HepG2 (cell line): ENCODE data around the gene TLE2. TPM values are rescaled to one million over a fixed set of nuclear protein-coding genes. Genes with fewer than 3 reads are reported as not detected.
A peak's percentile ranks its signal among the peaks of the same experiment; 100 is the strongest.

Source experiments
- ATAC-seq: fragments of 200-7000 bp; cut with Tn5 transposase; 3 replicates; pipeline ENCODE4 v1.9.1; 2020; ENCODE audit warnings: mild to moderate bottlenecking, moderate library complexity
- BruUV-seq: library from RNA; stranded (reverse); fragments of 400-500 nt; replicated peaks from 2 replicates; lab custom pipeline; 2021; lab: Mats Ljungman, UMichigan
- CTCF ChIA-PET: fragments of 300-600 bp; formaldehyde crosslinking; extraction: SDS; loops from one replicate; lab custom pipeline; 2021; ENCODE audit warnings: low total read pairs, inconsistent platforms, low intra/inter-chr PET ratio; lab: Yijun Ruan, JAX
- POLR2A ChIA-PET: fragments of 350-600 bp; sonication (Branson Sonifier 250); formaldehyde crosslinking; loops from one replicate; lab custom pipeline; 2020; ENCODE audit warnings: antibody characterized with exemption, inconsistent platforms; lab: Yijun Ruan, JAX
- DNase-seq: peaks from one replicate; pipeline ENCODE4 v3.0.0-alpha.2; 2015; ENCODE audit warnings: low spot score
- FAIRE-seq: peaks from 3 replicates; lab custom pipeline; 2011; peaks lifted over from hg19 to GRCh38; lab: Jason Lieb, UNC
- H2AFZ ChIP-seq: one replicate; pipeline ENCODE4 v1.6.1; 2011; ENCODE audit warnings: low read length, inconsistent platforms
- H3K27ac ChIP-seq: fragments of 300-600 bp; 3 replicates; pipeline ENCODE4 v1.8.0; 2011; ENCODE audit warnings: mixed run types, mild to moderate bottlenecking, mixed read lengths, low read length, inconsistent platforms; ENCODE audit not compliant: insufficient read depth; ENCODE audit errors: extremely low read length
- H3K27me3 ChIP-seq, 2 experiments: fragments of 200-600 bp in 1 of 2; 2 replicates in 1 of 2; 3 replicates in 1 of 2; pipeline versions ENCODE4 v1.6.0 to v1.8.0; 2011; ENCODE audit warnings: low read length in 2 of 2, mild to moderate bottlenecking in 2 of 2, moderate library complexity in 2 of 2, inconsistent platforms in 1 of 2; ENCODE audit not compliant: insufficient read depth in 2 of 2, control insufficient read depth in 1 of 2
- H3K36me3 ChIP-seq, 2 experiments: fragments of 200-600 bp in 1 of 2; replicated peaks in 1 of 2; 2 replicates in 1 of 2; 3 replicates in 1 of 2; pipeline versions ENCODE4 v1.5.1 to v1.8.0; 2011; ENCODE audit warnings: low read length in 2 of 2, inconsistent platforms in 1 of 2; ENCODE audit not compliant: insufficient read depth in 2 of 2, control insufficient read depth in 1 of 2
- H3K4me1 ChIP-seq: 2 replicates; pipeline ENCODE4 v1.5.1; 2012; ENCODE audit warnings: low read length, inconsistent platforms; ENCODE audit not compliant: insufficient read depth
- H3K4me2 ChIP-seq: 2 replicates; pipeline ENCODE4 v1.6.0; 2011; ENCODE audit warnings: low read depth, low read length, inconsistent platforms
- H3K4me3 ChIP-seq, 3 experiments: fragments of 200-600 bp in 1 of 3; sonication (generic), shearing (Covaris generic) in 1 of 3; replicated peaks in 1 of 3; 2 replicates each; pipeline ENCODE4 v1.5.1; 2011 to 2016; ENCODE audit warnings: low read length in 3 of 3, inconsistent platforms in 2 of 3, low read depth in 2 of 3, mild to moderate bottlenecking in 2 of 3, control low read depth in 1 of 3, mixed read lengths in 1 of 3; ENCODE audit not compliant: insufficient read depth in 1 of 3
- H3K79me2 ChIP-seq: one replicate; pipeline ENCODE4 v1.6.1; 2011; ENCODE audit warnings: low read length, inconsistent platforms; ENCODE audit not compliant: insufficient read depth
- H3K9ac ChIP-seq: 2 replicates; pipeline ENCODE4 v1.6.0; 2011; ENCODE audit warnings: mild to moderate bottlenecking, low read depth, low read length, inconsistent platforms; ENCODE audit not compliant: insufficient read depth
- H3K9me3 ChIP-seq: 2 replicates; pipeline ENCODE4 v1.5.1; 2012; ENCODE audit warnings: mild to moderate bottlenecking, low read length
- H4K20me1 ChIP-seq: 2 replicates; pipeline ENCODE4 v1.6.0; 2011; ENCODE audit warnings: inconsistent platforms, mild to moderate bottlenecking, low read length, moderate library complexity; ENCODE audit not compliant: insufficient read depth
- ARNT2 ChIP-seq: sonication (generic); formaldehyde crosslinking; IDR thresholded peaks from 2 replicates; pipeline ENCODE4 v1.8.0; 2022; ENCODE audit warnings: mild to moderate bottlenecking, low read depth, missing genetic modification reagents, moderate library complexity
- KDM5B ChIP-seq: sonication (generic); formaldehyde crosslinking; IDR thresholded peaks from 2 replicates; pipeline ENCODE4 v1.4.0; 2020; ENCODE audit warnings: missing genetic modification reagents, mild to moderate bottlenecking, borderline replicate concordance
- KLF12 ChIP-seq: sonication (generic); formaldehyde crosslinking; IDR thresholded peaks from 2 replicates; pipeline ENCODE4 v1.4.0; 2020; ENCODE audit warnings: missing genetic modification reagents, borderline replicate concordance
- MNT ChIP-seq: fragments of 450-650 bp; IDR thresholded peaks from 2 replicates; pipeline ENCODE4 v1.6.1; 2016
- MTA3 ChIP-seq: sonication (generic); formaldehyde crosslinking; IDR thresholded peaks from 2 replicates; pipeline ENCODE4 v1.4.0; 2020; ENCODE audit warnings: missing genetic modification reagents
- RAD21 ChIP-seq: fragments of 450-650 bp; formaldehyde crosslinking; IDR thresholded peaks from 2 replicates; pipeline ENCODE4 v1.5.0; 2020; ENCODE audit warnings: mild to moderate bottlenecking
- RXRA ChIP-seq: sonication (generic); formaldehyde crosslinking; IDR thresholded peaks from 2 replicates; pipeline ENCODE4 v1.5.1; 2020; ENCODE audit warnings: missing genetic modification reagents
- STAG1 ChIP-seq: sonication (generic); formaldehyde crosslinking; IDR thresholded peaks from 2 replicates; pipeline ENCODE4 v1.4.0; 2020; ENCODE audit warnings: missing genetic modification reagents
- THAP11 ChIP-seq: IDR thresholded peaks from 2 replicates; pipeline ENCODE4 v1.6.1; 2016; ENCODE audit warnings: missing biosample characterization, missing genetic modification reagents
- ZMYM2 ChIP-seq: sonication (generic); formaldehyde crosslinking; IDR thresholded peaks from 2 replicates; pipeline ENCODE4 v1.8.0; 2022; ENCODE audit warnings: mild to moderate bottlenecking, missing genetic modification reagents
- ZNF121 ChIP-seq: sonication (generic); formaldehyde crosslinking; IDR thresholded peaks from 2 replicates; pipeline ENCODE4 v1.5.0; 2020; ENCODE audit warnings: mild to moderate bottlenecking, missing genetic modification reagents
- ZNF350 ChIP-seq: sonication (generic); formaldehyde crosslinking; IDR thresholded peaks from 2 replicates; pipeline ENCODE4 v1.4.0; 2020; ENCODE audit warnings: mild to moderate bottlenecking, low read depth, missing genetic modification reagents, borderline replicate concordance
- ZNF552 ChIP-seq: sonication (generic); formaldehyde crosslinking; IDR thresholded peaks from 2 replicates; pipeline ENCODE4 v1.9.0; 2022; ENCODE audit warnings: missing genetic modification reagents, mild to moderate bottlenecking, borderline replicate concordance
- WGBS: methylation state at CpG from one replicate; pipeline ENCODE4 v1.1.6; 2017; ENCODE audit warnings: low lambda C conversion rate; 5-methylcytosine and 5-hydroxymethylcytosine counted together
- in situ Hi-C: cut with HindIII; loops from 2 replicates; pipeline ENCODE4 v1.10.0; 2017; ENCODE audit warnings: low pct_unique_long_range_greater_than_20kb; ENCODE audit not compliant: extremely low pct_ligation_motif_present
- intact Hi-C: fragments of 100-400 bp; cut with micrococcal nuclease; formaldehyde crosslinking; loops from one replicate; pipeline ENCODE4 v1.10.0; 2022; ENCODE audit not compliant: unreplicated experiment
- polyA plus RNA-seq, 8 experiments: library from polyadenylated mRNA; depleted of rRNA in 3 of 8; stranded (reverse) in 7 of 8; unstranded in 1 of 8; fragments of >200 nt; fragmentation: Illumina TruSeq in 4 of 8; extraction: Trizol in 4 of 8; gene quantifications; 2 replicates each; pipeline versions ENCODE4 v1.2.1 to v1.2.3, GENCODE V29; 2011 to 2016; ENCODE audit warnings: low read depth in 4 of 8, missing spikeins in 1 of 8, mixed read lengths in 1 of 8; ENCODE audit not compliant: insufficient read depth in 1 of 8
- total RNA-seq, 5 experiments: library from RNA; depleted of rRNA; stranded (reverse); fragments of >200 nt; fragmentation: Illumina TruSeq; extraction: Trizol; gene quantifications; 2 replicates each; pipeline ENCODE4 v1.2.3, GENCODE V29; 2016; ENCODE audit warnings: low read depth in 1 of 5
- TF ChIP-seq, protein P1 (sequence below): sonication (generic); formaldehyde crosslinking; IDR thresholded peaks from 2 replicates; pipeline ENCODE4 v1.5.0; 2020; ENCODE audit warnings: mild to moderate bottlenecking, missing genetic modification reagents, moderate library complexity

Gene TLE2
- total and polyA plus RNA-seq, 2 of the 13 experiments (the other 11 are each of a cell fraction or from before 2014, with no cell fraction given): 0.07 to 0.81 TPM

DNA sequence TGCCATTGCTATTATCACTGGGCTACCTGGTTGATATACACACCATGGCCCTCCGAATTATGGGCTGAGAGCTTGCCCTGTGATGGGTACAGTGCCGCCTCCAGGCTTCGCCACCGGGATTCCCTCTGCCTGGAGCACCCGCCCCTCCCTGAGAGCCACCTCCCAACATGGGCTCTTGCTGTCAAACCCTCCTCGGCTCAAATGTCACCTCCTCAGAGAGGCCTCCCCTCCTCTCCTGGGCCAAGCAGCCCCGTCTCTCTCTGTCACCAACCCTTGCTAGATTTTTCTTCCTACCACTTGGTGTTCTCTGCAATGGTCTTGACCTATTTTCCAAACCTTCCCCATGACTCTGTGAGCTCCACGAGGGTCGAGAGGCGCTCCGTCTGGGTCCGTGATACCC lies 12.2 kb upstream of the TLE2 start:
- no peak for DNase-seq
- H3K9ac ChIP-seq: no peak overlapping the region
- peaks cover 2 to 5% of the 10 kb centered on the region in 2 experiments; a peak in 3 of 5 replicates for H3K27me3 ChIP-seq
- no peaks in the 10 kb centered on the region for H4K20me1 ChIP-seq
- FAIRE-seq: no peak
- intact Hi-C loops: no loop called here
- ATAC-seq: no peak
- BruUV-seq: no TSS peak
- H3K9me3 ChIP-seq: no peaks in the 10 kb centered on the region
- CTCF ChIA-PET: no interaction called here
- TF ChIP-seq KLF12 (CRISPR knock-in tag): no peak
- no peak for TF ChIP-seq ARNT2 (CRISPR knock-in tag)
- TF ChIP-seq, all 625 proteins: peak for 0
- no peak overlapping the region for H3K4me2 ChIP-seq
- 56% methylated on average over 10 of the region's 12 CpGs for WGBS
- POLR2A ChIA-PET: no interaction called here
- no peak overlapping the region for H3K27ac ChIP-seq
- in situ Hi-C loops: no loop called here
- no peak overlapping the region for H2AFZ ChIP-seq
- H3K79me2 ChIP-seq: no peaks in the 10 kb centered on the region
- peaks cover 26% of the 10 kb centered on the region for H3K4me1 ChIP-seq
- no peaks in the 10 kb centered on the region for H3K36me3 ChIP-seq
- no peak overlapping the region for H3K4me3 ChIP-seq

- FAIRE-seq (no peak), DNase-seq (peak; percentile 59), ATAC-seq (peak; percentile 19)
- Histone ChIP-seq H3K79me2 (no peaks in the 10 kb centered on the region), H3K36me3 (no peaks in the 10 kb centered on the region), H2AFZ (no peak overlapping the region), H3K9ac (no peak overlapping the region), H3K4me3 (peak overlapping the region in 1 of 3 experiments; percentile 20; a peak in 1 of 6 replicates), H3K4me1 (peaks cover 31% of the 10 kb centered on the region), H4K20me1 (no peaks in the 10 kb centered on the region), H3K9me3 (no peaks in the 10 kb centered on the region), H3K27ac (no peak overlapping the region), H3K4me2 (peak overlapping the region; percentile 36), H3K27me3 (peaks cover 2 to 5% of the 10 kb centered on the region in 2 experiments; a peak in 3 of 5 replicates)
- no TSS peak for BruUV-seq
- intact Hi-C loops (no loop called here), in situ Hi-C loops (no loop called here)
- 43% methylated on average over 16 of the region's 17 CpGs for WGBS
- ChIA-PET POLR2A (no interaction called here), CTCF (no interaction called here)
- TF ChIP-seq THAP11 (CRISPR knock-in tag) (0 out of 2 replicates have a peak, but pooled peaks have one; percentile 15), ZMYM2 (CRISPR knock-in tag) (peak; percentile 52; the same call in 1 of the 2 replicates), MTA3 (CRISPR knock-in tag) (no peak), RXRA (peak; percentile 20; the same call in 1 of the 2 replicates), ZNF350 (CRISPR knock-in tag) (no peak), MNT (no peak), KDM5B (CRISPR knock-in tag) (peak; percentile 29; the same call in 1 of the 2 replicates), ZNF552 (CRISPR knock-in tag) (no peak), ZNF121 (CRISPR knock-in tag) (peak; percentile 78), STAG1 (CRISPR knock-in tag) (peak; percentile 77), RAD21 (CRISPR knock-in tag) (peak; percentile 64; the same call in 1 of the 2 replicates)
- TF ChIP-seq, protein P1, sequence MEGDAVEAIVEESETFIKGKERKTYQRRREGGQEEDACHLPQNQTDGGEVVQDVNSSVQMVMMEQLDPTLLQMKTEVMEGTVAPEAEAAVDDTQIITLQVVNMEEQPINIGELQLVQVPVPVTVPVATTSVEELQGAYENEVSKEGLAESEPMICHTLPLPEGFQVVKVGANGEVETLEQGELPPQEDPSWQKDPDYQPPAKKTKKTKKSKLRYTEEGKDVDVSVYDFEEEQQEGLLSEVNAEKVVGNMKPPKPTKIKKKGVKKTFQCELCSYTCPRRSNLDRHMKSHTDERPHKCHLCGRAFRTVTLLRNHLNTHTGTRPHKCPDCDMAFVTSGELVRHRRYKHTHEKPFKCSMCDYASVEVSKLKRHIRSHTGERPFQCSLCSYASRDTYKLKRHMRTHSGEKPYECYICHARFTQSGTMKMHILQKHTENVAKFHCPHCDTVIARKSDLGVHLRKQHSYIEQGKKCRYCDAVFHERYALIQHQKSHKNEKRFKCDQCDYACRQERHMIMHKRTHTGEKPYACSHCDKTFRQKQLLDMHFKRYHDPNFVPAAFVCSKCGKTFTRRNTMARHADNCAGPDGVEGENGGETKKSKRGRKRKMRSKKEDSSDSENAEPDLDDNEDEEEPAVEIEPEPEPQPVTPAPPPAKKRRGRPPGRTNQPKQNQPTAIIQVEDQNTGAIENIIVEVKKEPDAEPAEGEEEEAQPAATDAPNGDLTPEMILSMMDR: peak; percentile 82
Observed at GRCh38 chr19:3039641-3040077, 10.6 kb upstream of the TLE2 start.
